Brain microvascular endothelial cell (primary cell): ENCODE results near the gene LRRC27.

Source experiments
- DNase-seq: peaks from one replicate; pipeline ENCODE4 v3.0.0-alpha.2; 2020
- H3K27ac ChIP-seq: fragments of 250-450 bp; sonication (Bioruptor Pico); 2 replicates; pipeline ENCODE4 v1.5.1; 2020; ENCODE audit warnings: mild to moderate bottlenecking, moderate library complexity
- H3K27me3 ChIP-seq: fragments of 250-450 bp; sonication (Bioruptor Pico); replicated peaks from 2 replicates; pipeline ENCODE4 v1.5.1; 2020; ENCODE audit warnings: mild to moderate bottlenecking
- H3K36me3 ChIP-seq: fragments of 250-450 bp; sonication (Bioruptor Pico); replicated peaks from 2 replicates; pipeline ENCODE4 v1.5.1; 2020; ENCODE audit warnings: mild to moderate bottlenecking
- H3K4me3 ChIP-seq: 2 replicates; pipeline ENCODE4 v1.5.1; 2011; ENCODE audit warnings: low read depth, mild to moderate bottlenecking, control low read depth, low read length, moderate library complexity
- CTCF ChIP-seq: IDR thresholded peaks from 2 replicates; pipeline ENCODE4 v1.5.1; 2011; ENCODE audit warnings: low read depth, mild to moderate bottlenecking, moderate library complexity, low read length, control low read depth, inconsistent platforms; ENCODE audit errors: missing control alignments
- in situ Hi-C: cut with HindIII; loops from 2 replicates; pipeline ENCODE4 v1.10.0; 2017; ENCODE audit warnings: low sequenced_read_pairs, low pct_ligation_motif_present

The LRRC27 gene

GRCh38 chr10:132339276-132339675 is 7.3 kb downstream of the LRRC27 start:
- Histone ChIP-seq H3K27ac (no peak overlapping the region), H3K27me3 (no peaks in the 10 kb centered on the region), H3K4me3 (no peak overlapping the region), H3K36me3 (no peaks in the 10 kb centered on the region)
- DNase-seq: no peak
- in situ Hi-C loops: no loop called here
- no peak for TF ChIP-seq CTCF

- no peak for DNase-seq
- no peak overlapping the region for H3K4me3 ChIP-seq
- no peak overlapping the region for H3K27ac ChIP-seq
- H3K36me3 ChIP-seq: no peaks in the 10 kb centered on the region
- H3K27me3 ChIP-seq: no peaks in the 10 kb centered on the region
- in situ Hi-C loops: no loop called here
- no peak for TF ChIP-seq CTCF
These were observed 9.0 kb downstream of the LRRC27 start for GRCh38 chr10:132341017-132341416.

GRCh38 chr10:132341781-132342180 is 9.8 kb downstream of the LRRC27 start:
- Histone ChIP-seq H3K4me3 (no peak overlapping the region), H3K36me3 (no peaks in the 10 kb centered on the region), H3K27me3 (no peaks in the 10 kb centered on the region), H3K27ac (no peak overlapping the region)
- DNase-seq: no peak
- in situ Hi-C loops: no loop called here
- TF ChIP-seq CTCF: no peak

GRCh38 chr10:132342553-132342952 is 10.6 kb downstream of the LRRC27 start:
- Histone ChIP-seq H3K4me3 (no peak overlapping the region), H3K27ac (no peak overlapping the region), H3K27me3 (no peaks in the 10 kb centered on the region), H3K36me3 (no peaks in the 10 kb centered on the region)
- DNase-seq: no peak
- no peak for TF ChIP-seq CTCF
- in situ Hi-C loops: no loop called here

GRCh38 chr10:132344386-132344785 is 12.4 kb downstream of the LRRC27 start:
- TF ChIP-seq CTCF: no peak
- Histone ChIP-seq H3K4me3 (no peak overlapping the region), H3K36me3 (no peaks in the 10 kb centered on the region), H3K27me3 (no peaks in the 10 kb centered on the region), H3K27ac (no peak overlapping the region)
- no peak for DNase-seq
- in situ Hi-C loops: no loop called here

GRCh38 chr10:132345345-132345744 is 13.4 kb downstream of the LRRC27 start:
- in situ Hi-C loops: no loop called here
- H3K4me3 ChIP-seq: no peak overlapping the region
- no peak for DNase-seq
- H3K27me3 ChIP-seq: no peaks in the 10 kb centered on the region
- no peak for TF ChIP-seq CTCF
- H3K27ac ChIP-seq: no peak overlapping the region
- H3K36me3 ChIP-seq: no peaks in the 10 kb centered on the region
